GM12891 (cell line): ENCODE data around the gene ADSL.

Source experiments
- POLR2A ChIP-seq: IDR thresholded peaks from 2 replicates; pipeline ENCODE4 v1.6.1; 2011; ENCODE audit warnings: low read depth, low read length, control low read depth
- POLR2AphosphoS5 ChIP-seq: IDR thresholded peaks from 2 replicates; pipeline ENCODE4 v1.6.1; 2011; ENCODE audit warnings: low read depth, low read length, control low read depth
- POU2F2 ChIP-seq: IDR thresholded peaks from 2 replicates; pipeline ENCODE4 v1.6.1; 2011; ENCODE audit warnings: low read depth, mild to moderate bottlenecking, control low read depth, low read length, moderate library complexity
- SPI1 ChIP-seq: IDR thresholded peaks from 2 replicates; pipeline ENCODE4 v1.6.1; 2011; ENCODE audit warnings: low read depth, low read length, control low read depth
- TAF1 ChIP-seq: IDR thresholded peaks from 2 replicates; pipeline ENCODE4 v1.6.1; 2011; ENCODE audit warnings: low read depth, low read length, control low read depth

DNA sequence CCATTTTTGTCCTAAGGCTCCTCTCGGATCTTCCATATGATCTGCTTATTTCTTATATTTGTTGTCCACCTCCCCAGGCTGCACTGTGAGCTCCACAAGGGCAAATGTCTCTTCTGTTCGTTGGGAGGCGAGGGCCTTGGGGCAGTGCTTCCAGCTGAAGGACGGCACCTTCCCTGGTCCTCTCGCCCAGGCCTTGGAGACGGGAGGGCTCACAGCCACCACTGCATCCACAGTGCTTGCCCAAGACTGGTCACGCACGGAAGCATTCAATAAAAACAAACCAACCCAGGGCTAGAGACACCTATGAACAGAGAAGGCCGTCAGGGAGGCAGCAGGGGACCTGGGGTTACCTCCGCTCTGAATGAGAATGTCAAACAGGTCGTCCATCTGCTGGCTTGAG lies 70.3 kb downstream of the ADSL start:
- TF ChIP-seq POU2F2 (no peak), POLR2A (no peak), TAF1 (no peak), POLR2AphosphoS5 (no peak), SPI1 (no peak)
